GM12878 (cell line): ENCODE data around the gene SLFNL1. TPM values are rescaled to one million over a fixed set of nuclear protein-coding genes. Genes with fewer than 3 reads are reported as not detected.

ENCODE experiments used
- ATAC-seq: fragments of 200-7000 bp; cut with Tn5 transposase; 3 replicates; pipeline ENCODE4 v1.9.1; 2020; ENCODE audit warnings: mild to moderate bottlenecking, moderate library complexity
- BruUV-seq: library from RNA; stranded (reverse); fragments of 400-500 nt; replicated peaks from 2 replicates; lab custom pipeline; 2021; lab: Mats Ljungman, UMichigan
- CTCF ChIA-PET: fragments of 300-600 bp; sonication (Branson Sonifier 250); formaldehyde crosslinking; extraction: SDS; loops from one replicate; lab custom pipeline; 2021; ENCODE audit warnings: inconsistent platforms; lab: Yijun Ruan, JAX
- POLR2A ChIA-PET: fragments of 350-600 bp; formaldehyde crosslinking; extraction: SDS; loops from one replicate; lab custom pipeline; 2021; ENCODE audit warnings: inconsistent platforms; lab: Charles Lee
- RAD21 ChIA-PET: fragments of 300-600 bp; sonication (Branson Sonifier 250); formaldehyde crosslinking; loops from one replicate; lab custom pipeline; 2023; ENCODE audit warnings: antibody characterized with exemption; ENCODE audit not compliant: unreplicated experiment; lab: Charles Lee
- SMC1A ChIA-PET: fragments of 300-600 bp; sonication (Branson Sonifier 250); formaldehyde crosslinking; loops from one replicate; lab custom pipeline; 2023; ENCODE audit not compliant: unreplicated experiment, uncharacterized antibody; lab: Charles Lee
- DNase-seq: peaks from one replicate; pipeline ENCODE4 v3.0.0-alpha.2; 2011; ENCODE audit warnings: low read depth, low spot score
- FAIRE-seq: peaks from 3 replicates; lab custom pipeline; 2011; peaks lifted over from hg19 to GRCh38; lab: Jason Lieb, UNC
- H2AFZ ChIP-seq: 2 replicates; pipeline ENCODE4 v1.6.0; 2011; ENCODE audit warnings: low read depth, low read length, control low read depth; ENCODE audit not compliant: control insufficient read depth
- H3K27ac ChIP-seq: 2 replicates; pipeline ENCODE4 v1.5.1; 2011; ENCODE audit warnings: control low read depth; ENCODE audit not compliant: control insufficient read depth, insufficient read depth
- H3K27me3 ChIP-seq, 2 experiments: replicated peaks in 1 of 2; 2 replicates each; pipeline versions ENCODE4 v1.6.0 to v1.6.1; 2011; ENCODE audit warnings: low read length in 1 of 2; ENCODE audit not compliant: control insufficient read depth in 2 of 2, insufficient read depth in 2 of 2
- H3K36me3 ChIP-seq, 2 experiments: 2 replicates each; pipeline ENCODE4 v1.5.1; 2011; ENCODE audit warnings: low read length in 1 of 2; ENCODE audit not compliant: control insufficient read depth in 2 of 2, insufficient read depth in 2 of 2
- H3K4me1 ChIP-seq: 2 replicates; pipeline ENCODE4 v1.6.1; 2011; ENCODE audit warnings: mild to moderate bottlenecking, low read length, moderate library complexity, mixed read lengths; ENCODE audit not compliant: control insufficient read depth, insufficient read depth
- H3K4me2 ChIP-seq: 2 replicates; pipeline ENCODE4 v1.6.0; 2011; ENCODE audit warnings: control low read depth; ENCODE audit not compliant: control insufficient read depth, insufficient read depth
- H3K4me3 ChIP-seq: fragments of 200-600 bp; sonication (generic); 2 replicates; pipeline ENCODE4 v1.5.1; 2016
- H3K79me2 ChIP-seq: 2 replicates; pipeline ENCODE4 v1.6.0; 2011; ENCODE audit warnings: low read length; ENCODE audit not compliant: control insufficient read depth, insufficient read depth
- H3K9ac ChIP-seq: 2 replicates; pipeline ENCODE4 v1.8.0; 2011; ENCODE audit warnings: low read length, control low read depth, mixed read lengths; ENCODE audit not compliant: control insufficient read depth, insufficient read depth
- H3K9me3 ChIP-seq: replicated peaks from 3 replicates; pipeline ENCODE4 v1.5.1; 2011; ENCODE audit warnings: mild to moderate bottlenecking, low read length; ENCODE audit not compliant: control insufficient read depth, insufficient read depth
- H4K20me1 ChIP-seq: 2 replicates; pipeline ENCODE4 v1.6.0; 2011; ENCODE audit not compliant: control insufficient read depth, insufficient read depth
- ATF7 ChIP-seq: fragments of 450-650 bp; IDR thresholded peaks from 2 replicates; pipeline ENCODE4 v1.6.1; 2016; ENCODE audit warnings: low read depth, mild to moderate bottlenecking
- BRCA1 ChIP-seq: IDR thresholded peaks from 2 replicates; pipeline ENCODE4 v1.6.1; 2011; ENCODE audit warnings: low read depth, low read length, improper control_type of control experiment
- CBX5 ChIP-seq: sonication (generic); IDR thresholded peaks from 2 replicates; pipeline ENCODE4 v1.6.1; 2016; ENCODE audit warnings: low read depth, moderate library complexity, mild to moderate bottlenecking, inconsistent platforms
- E2F8 ChIP-seq: fragments of 450-650 bp; IDR thresholded peaks from 2 replicates; pipeline ENCODE4 v1.6.1; 2018; ENCODE audit warnings: mild to moderate bottlenecking, low read depth, moderate library complexity; ENCODE audit not compliant: partially characterized antibody
- KAT2A ChIP-seq: conservative IDR thresholded peaks from 2 replicates; pipeline ENCODE4 v1.6.1; 2011; ENCODE audit warnings: low read depth, low read length; ENCODE audit not compliant: control insufficient read depth
- KDM1A ChIP-seq: fragments of 200-600 bp; sonication (generic); IDR thresholded peaks from 2 replicates; pipeline ENCODE4 v1.6.1; 2016; ENCODE audit warnings: borderline replicate concordance
- MEF2B ChIP-seq: fragments of 450-650 bp; IDR thresholded peaks from 2 replicates; pipeline ENCODE4 v1.6.1; 2018; ENCODE audit warnings: mild to moderate bottlenecking, moderate library complexity; ENCODE audit not compliant: partially characterized antibody, poor library complexity, severe bottlenecking
- MTA2 ChIP-seq: fragments of 450-650 bp; IDR thresholded peaks from 2 replicates; pipeline ENCODE4 v1.6.1; 2016; ENCODE audit warnings: low read depth, mild to moderate bottlenecking, moderate library complexity
- MYB ChIP-seq: fragments of 150-350 bp; IDR thresholded peaks from 2 replicates; pipeline ENCODE4 v1.6.1; 2014; ENCODE audit warnings: mild to moderate bottlenecking, low read depth, low read length, borderline replicate concordance
- NR2C2 ChIP-seq: IDR thresholded peaks from 2 replicates; pipeline ENCODE4 v1.6.1; 2011; ENCODE audit warnings: borderline replicate concordance, low read depth; ENCODE audit not compliant: control insufficient read depth, insufficient read length
- NR2F1 ChIP-seq: fragments of 450-650 bp; conservative IDR thresholded peaks from 2 replicates; pipeline ENCODE4 v1.6.1; 2017; ENCODE audit warnings: mild to moderate bottlenecking
- RCOR1 ChIP-seq: conservative IDR thresholded peaks from 2 replicates; pipeline ENCODE4 v1.6.1; 2012; ENCODE audit warnings: low read depth, low read length, improper control_type of control experiment
- RELA ChIP-seq: fragments of 450-650 bp; IDR thresholded peaks from 2 replicates; pipeline ENCODE4 v1.8.0; 2014; ENCODE audit warnings: borderline replicate concordance; ENCODE audit not compliant: partially characterized antibody
- SRF ChIP-seq, 2 experiments: IDR thresholded peaks; 2 replicates each; pipeline ENCODE4 v1.6.1; 2011; ENCODE audit warnings: low read depth in 2 of 2, low read length in 2 of 2, mild to moderate bottlenecking in 1 of 2, moderate library complexity in 1 of 2
- SUPT20H ChIP-seq: IDR thresholded peaks from 2 replicates; pipeline ENCODE4 v1.6.1; 2011; ENCODE audit warnings: low read depth, mild to moderate bottlenecking, low read length, moderate library complexity, borderline replicate concordance; ENCODE audit not compliant: control insufficient read depth
- TCF3 ChIP-seq: IDR thresholded peaks from 2 replicates; pipeline ENCODE4 v1.6.1; 2012; ENCODE audit warnings: low read depth, mild to moderate bottlenecking, low read length, borderline replicate concordance; ENCODE audit not compliant: insufficient read depth
- WGBS: methylation state at CpG from one replicate; pipeline ENCODE4 v1.1.6; 2016; ENCODE audit warnings: low lambda C conversion rate; ENCODE audit not compliant: insufficient replicate concordance, insufficient coverage; ENCODE audit errors: missing lambda C conversion rate; 5-methylcytosine and 5-hydroxymethylcytosine counted together
- in situ Hi-C: fragments of 300-500 bp; cut with MboI; formaldehyde crosslinking; loops from 9 replicates; pipeline ENCODE4 v1.14.3; 2018; ENCODE audit warnings: mixed read lengths
- intact Hi-C: fragments of 100-400 bp; cut with micrococcal nuclease; formaldehyde crosslinking; loops from one replicate; pipeline ENCODE4 v1.14.2; 2022; ENCODE audit not compliant: unreplicated experiment
- polyA plus RNA-seq, 11 experiments: library from polyadenylated mRNA; depleted of rRNA in 4 of 11; unstranded in 6 of 11; stranded (reverse) in 5 of 11; fragments of >200 nt; fragmentation: Nextera tagmentation in 4 of 11; fragmentation: Illumina TruSeq in 1 of 11; extraction: Ambion mirVana in 4 of 11; extraction: Trizol in 1 of 11; gene quantifications; 1 replicate in 1 of 11; 2 replicates in 10 of 11; pipeline versions ENCODE4 v1.2.1 to v1.2.3, GENCODE V29; 2011 to 2016; ENCODE audit warnings: inconsistent platforms in 2 of 11, missing spikeins in 2 of 11, low read depth in 1 of 11
- total RNA-seq, 4 experiments: library from RNA; depleted of rRNA in 3 of 4; stranded (reverse); fragments of >200 nt in 3 of 4; fragmentation: Illumina TruSeq in 1 of 4; extraction: Trizol in 1 of 4; gene quantifications; 2 replicates each; pipeline versions ENCODE4 v1.2.1 to v1.2.3, GENCODE V29; 2013 to 2021

The SLFNL1 gene
- total and polyA plus RNA-seq, 10 of the 15 experiments (the other 5 are each of a cell fraction or from before 2014, with no cell fraction given), result 0.05 to 0.98 (median 0.16) TPM; not detected in 2

- H3K27ac ChIP-seq, result no peak overlapping the region
- H3K79me2 ChIP-seq, result peaks cover 23% of the 10 kb centered on the region
- no peak overlapping the region for H2AFZ ChIP-seq
- WGBS, result 71% methylated on average over 5 of the region's 5 CpGs
- no peak for FAIRE-seq
- POLR2A ChIA-PET, result interaction anchor here (0.8 kb wide), 1 partner anchor 26 kb away, joined by 6 read pairs; no protein-coding TSS in a partner anchor
- SMC1A ChIA-PET, result interaction anchor here (0.7 to 1.0 kb wide), 2 partner anchors 79 to 743 kb away, joined by 3 read pairs; no protein-coding TSS in a partner anchor
- ATAC-seq, result no peak
- H3K4me1 ChIP-seq, result peaks cover 4% of the 10 kb centered on the region; the same call in 1 of the 2 replicates
- RAD21 ChIA-PET, result no interaction called here
- CTCF ChIA-PET, result interaction anchor here (0.5 to 0.6 kb wide), 3 partner anchors 128 to 915 kb away, joined by 3 to 5 read pairs (median 3); no protein-coding TSS in a partner anchor
- DNase-seq, result no peak
- H3K27me3 ChIP-seq, result no peaks in the 10 kb centered on the region
- intact Hi-C loops (no loop called here), in situ Hi-C loops (no loop called here)
- no peaks in the 10 kb centered on the region for H3K36me3 ChIP-seq
- BruUV-seq, result no TSS peak
- H3K4me3 ChIP-seq, result no peak overlapping the region
- TF ChIP-seq TCF3 (no peak), ATF7 (no peak), BRCA1 (no peak), E2F8 (no peak), RELA (no peak), MEF2B (no peak), NR2F1 (no peak), RCOR1 (no peak), KDM1A (no peak), MYB (no peak), KAT2A (no peak), CBX5 (no peak), SRF (IDR thresholded peaks at IDR 0.05; ENCODE audit: low read depth in 2 of 2, low read length in 2 of 2) (no peak), SUPT20H (no peak), NR2C2 (no peak), MTA2 (no peak)
- no peak overlapping the region for H3K4me2 ChIP-seq
- no peak overlapping the region for H3K9ac ChIP-seq
- H4K20me1 ChIP-seq, result no peaks in the 10 kb centered on the region
- no peaks in the 10 kb centered on the region for H3K9me3 ChIP-seq
Measured at GRCh38 chr1:40976952-40977690, 44.4 kb downstream of the SLFNL1 start.
